AG04449 (cell line): Measurements from ENCODE around the gene PPP1R36.
A peak's percentile ranks its signal among the peaks of the same experiment; 100 is the strongest.

Experiments used
- CTCF ChIA-PET: fragments of 350-600 bp; formaldehyde crosslinking; extraction: SDS; loops from one replicate; lab custom pipeline; 2021; ENCODE audit warnings: antibody characterized with exemption; lab: Yijun Ruan, JAX
- POLR2A ChIA-PET: fragments of 400-600, 350-600 bp; formaldehyde crosslinking; extraction: SDS; loops from one replicate; lab custom pipeline; 2020; ENCODE audit warnings: antibody characterized with exemption, inconsistent platforms; lab: Yijun Ruan, JAX
- DNase-seq: peaks from one replicate; pipeline ENCODE4 v3.0.0-alpha.2; 2010; ENCODE audit warnings: low read depth, low spot score
- H3K4me3 ChIP-seq: 2 replicates; pipeline ENCODE4 v1.5.1; 2011; ENCODE audit warnings: low read depth, mild to moderate bottlenecking, control low read depth, low read length
- CTCF ChIP-seq: IDR thresholded peaks from one replicate; pipeline ENCODE4 v1.5.1; 2011; ENCODE audit warnings: mild to moderate bottlenecking, moderate library complexity, low read length, control low read depth, inconsistent platforms; ENCODE audit not compliant: insufficient read depth; ENCODE audit errors: missing control alignments

Gene PPP1R36

GRCh38 chr14:64634558-64634957 is 84.8 kb downstream of the PPP1R36 start:
- no peak for TF ChIP-seq CTCF
- no peak overlapping the region for H3K4me3 ChIP-seq
- DNase-seq, result no peak
- CTCF ChIA-PET, result interaction anchor here (1.0 to 4.2 kb wide), 4 partner anchors 11 to 94 kb away, joined by 4 to 78 read pairs (median 52); partner anchors contain the start of gene HSPA2
- POLR2A ChIA-PET, result no interaction called here

GRCh38 chr14:64636208-64636979 is 86.6 kb downstream of the PPP1R36 start:
- H3K4me3 ChIP-seq, result no peak overlapping the region
- TF ChIP-seq CTCF, result peak; percentile 82
- ChIA-PET CTCF (interaction anchor here (0.6 to 4.2 kb wide), 66 partner anchors 8 to 320 kb away, joined by 3 to 78 read pairs (median 6); partner anchors contain the start of genes HSPA2 and ZBTB1), POLR2A (interaction anchor here (2.2 kb wide), 1 partner anchor 96 kb away, joined by 19 read pairs; the partner anchor contains the start of gene HSPA2)
- no peak for DNase-seq

- no peak for DNase-seq
- POLR2A ChIA-PET, result interaction anchor here (2.2 kb wide), 1 partner anchor 96 kb away, joined by 19 read pairs; the partner anchor contains the start of gene HSPA2
- H3K4me3 ChIP-seq, result no peak overlapping the region
- CTCF ChIA-PET, result interaction anchor here (0.7 to 4.2 kb wide), 63 partner anchors 9 to 319 kb away, joined by 3 to 78 read pairs (median 6); partner anchors contain the start of genes HSPA2 and ZBTB1
- no peak for TF ChIP-seq CTCF
These were observed 87.2 kb downstream of the PPP1R36 start for GRCh38 chr14:64636980-64637429.

- H3K4me3 ChIP-seq, result no peak overlapping the region
- no peak for TF ChIP-seq CTCF
- ChIA-PET CTCF (interaction anchor here (0.7 to 4.2 kb wide), 34 partner anchors 8 to 304 kb away, joined by 3 to 78 read pairs (median 8); partner anchors contain the start of gene HSPA2), POLR2A (interaction anchor here (1.0 kb wide), 1 partner anchor 97 kb away, joined by 4 read pairs; the partner anchor contains the start of gene HSPA2)
- no peak for DNase-seq
These were observed 88.1 kb downstream of the PPP1R36 start for GRCh38 chr14:64637735-64638473.

GRCh38 chr14:64638625-64639024 is 88.9 kb downstream of the PPP1R36 start:
- ChIA-PET CTCF (interaction anchor here (1.0 to 4.2 kb wide), 5 partner anchors 10 to 128 kb away, joined by 3 to 78 read pairs (median 36); partner anchors contain the start of gene HSPA2), POLR2A (interaction anchor here (1.0 to 1.4 kb wide), 2 partner anchors 98 kb away, joined by 4 to 10 read pairs; partner anchors contain the start of gene HSPA2)
- no peak for TF ChIP-seq CTCF
- no peak overlapping the region for H3K4me3 ChIP-seq
- no peak for DNase-seq
